Measurements from ENCODE around the gene MALAT1. TPM values are rescaled to one million over a fixed set of nuclear protein-coding genes. Genes with fewer than 3 reads are reported as not detected.
"Not testable (repeated sequence)": the region's sequence is repeated elsewhere in the genome, so short reads cannot be mapped to it uniquely, and the experiment has no call there.

MALAT1 gene
- total RNA-seq, 1 donor from 2014 or later, result 5,781 TPM

DNA sequence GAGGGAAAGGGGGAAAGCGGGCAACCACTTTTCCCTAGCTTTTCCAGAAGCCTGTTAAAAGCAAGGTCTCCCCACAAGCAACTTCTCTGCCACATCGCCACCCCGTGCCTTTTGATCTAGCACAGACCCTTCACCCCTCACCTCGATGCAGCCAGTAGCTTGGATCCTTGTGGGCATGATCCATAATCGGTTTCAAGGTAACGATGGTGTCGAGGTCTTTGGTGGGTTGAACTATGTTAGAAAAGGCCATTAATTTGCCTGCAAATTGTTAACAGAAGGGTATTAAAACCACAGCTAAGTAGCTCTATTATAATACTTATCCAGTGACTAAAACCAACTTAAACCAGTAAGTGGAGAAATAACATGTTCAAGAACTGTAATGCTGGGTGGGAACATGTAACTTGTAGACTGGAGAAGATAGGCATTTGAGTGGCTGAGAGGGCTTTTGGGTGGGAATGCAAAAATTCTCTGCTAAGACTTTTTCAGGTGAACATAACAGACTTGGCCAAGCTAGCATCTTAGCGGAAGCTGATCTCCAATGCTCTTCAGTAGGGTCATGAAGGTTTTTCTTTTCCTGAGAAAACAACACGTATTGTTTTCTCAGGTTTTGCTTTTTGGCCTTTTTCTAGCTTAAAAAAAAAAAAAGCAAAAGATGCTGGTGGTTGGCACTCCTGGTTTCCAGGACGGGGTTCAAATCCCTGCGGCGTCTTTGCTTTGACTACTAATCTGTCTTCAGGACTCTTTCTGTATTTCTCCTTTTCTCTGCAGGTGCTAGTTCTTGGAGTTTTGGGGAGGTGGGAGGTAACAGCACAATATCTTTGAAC, 6.8 kb downstream of the MALAT1 start:
- ATAC-seq (no peak), DNase-seq (ENCODE audit: missing footprints) (no peak)
- intact Hi-C loops (cut with DNase I), result loop anchor here (5.0 kb wide), 1 partner anchor 33 kb away; no protein-coding TSS in a partner anchor

DNA sequence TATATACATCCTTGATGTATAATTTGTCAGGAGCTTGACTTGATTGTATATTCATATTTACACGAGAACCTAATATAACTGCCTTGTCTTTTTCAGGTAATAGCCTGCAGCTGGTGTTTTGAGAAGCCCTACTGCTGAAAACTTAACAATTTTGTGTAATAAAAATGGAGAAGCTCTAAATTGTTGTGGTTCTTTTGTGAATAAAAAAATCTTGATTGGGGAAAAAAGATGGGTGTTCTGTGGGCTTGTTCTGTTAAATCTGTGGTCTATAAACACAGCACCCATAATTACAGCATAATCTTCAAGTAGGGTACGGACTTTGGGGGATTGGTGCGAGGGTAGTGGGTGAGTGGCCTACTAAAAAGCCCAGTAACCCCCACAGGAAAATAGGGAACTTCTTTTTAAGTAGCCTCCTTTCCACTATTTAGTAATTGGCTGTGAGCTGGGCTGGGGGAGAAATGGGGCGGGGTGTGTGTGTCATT, 7.5 kb downstream of the MALAT1 start:
- no peak for ATAC-seq
- intact Hi-C loops (cut with DNase I), result loop anchor here (5.0 kb wide), 1 partner anchor 34 kb away; no protein-coding TSS in a partner anchor
- no peak for DNase-seq (ENCODE audit: missing footprints)

DNA sequence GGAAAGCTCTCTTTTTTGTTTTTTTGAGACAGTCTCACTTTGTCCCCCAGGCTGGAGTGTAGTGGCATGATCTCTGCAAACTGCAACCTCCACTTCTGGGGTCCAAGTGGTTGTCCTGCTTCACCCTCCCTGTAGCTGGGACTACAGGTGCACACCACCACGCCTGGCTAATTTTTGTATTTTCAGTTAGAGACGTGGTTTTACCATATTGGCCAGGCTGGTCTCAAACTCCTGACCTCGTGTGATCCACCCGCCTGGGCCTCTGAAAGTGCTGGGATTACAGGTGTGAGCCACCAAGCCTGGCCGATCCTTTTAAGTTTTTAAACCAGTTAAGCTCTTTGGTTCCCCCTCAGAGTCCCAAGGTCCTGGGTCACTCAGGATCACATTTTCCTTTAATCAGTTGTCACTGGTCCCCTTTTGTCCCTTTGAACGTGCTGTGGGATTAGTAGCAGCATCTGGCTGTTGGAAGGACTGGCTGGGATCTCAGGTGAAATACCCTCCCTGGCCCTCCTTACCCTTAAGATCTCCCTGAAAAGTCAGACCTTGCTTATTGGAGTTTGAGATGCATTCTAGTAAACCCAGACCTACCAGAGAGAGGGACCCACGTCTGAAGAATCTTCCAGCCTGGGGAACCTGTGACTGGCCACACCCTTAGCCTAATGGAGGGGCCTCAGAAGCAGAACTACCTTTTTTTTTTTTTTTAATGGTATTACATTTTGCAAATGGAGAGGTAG, 8.1 kb downstream of the MALAT1 start:
- DNase-seq (ENCODE audit: missing footprints) (no peak), ATAC-seq (peak; percentile 8)
- intact Hi-C loops (cut with DNase I), result loop anchor here (1.0 to 5.0 kb wide), 2 partner anchors 35 to 125 kb away; partner anchors contain the start of gene SLC25A45

DNA sequence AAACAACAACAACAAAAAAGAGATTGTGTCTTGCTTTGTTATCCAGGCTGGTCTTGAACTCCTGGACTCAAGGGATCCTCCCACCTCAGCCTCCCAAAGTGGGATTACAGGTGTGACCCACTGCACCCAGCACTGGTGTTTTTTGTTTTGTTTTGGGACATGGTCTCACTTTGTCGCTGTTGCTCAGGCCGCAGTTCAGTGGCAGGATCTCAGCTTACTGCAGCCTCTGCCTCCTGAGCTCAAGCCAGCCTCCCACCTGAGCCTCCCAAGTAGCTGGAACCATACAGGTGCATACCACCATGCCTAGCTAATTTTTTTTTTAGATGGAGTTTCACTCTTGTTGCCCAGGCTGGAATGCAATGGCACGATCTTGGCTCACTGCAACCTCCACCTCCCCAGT, 13.5 kb downstream of the MALAT1 start:
- intact Hi-C loops (cut with DNase I); ATAC-seq; DNase-seq (ENCODE audit: missing footprints): not testable (repeated sequence)

DNA sequence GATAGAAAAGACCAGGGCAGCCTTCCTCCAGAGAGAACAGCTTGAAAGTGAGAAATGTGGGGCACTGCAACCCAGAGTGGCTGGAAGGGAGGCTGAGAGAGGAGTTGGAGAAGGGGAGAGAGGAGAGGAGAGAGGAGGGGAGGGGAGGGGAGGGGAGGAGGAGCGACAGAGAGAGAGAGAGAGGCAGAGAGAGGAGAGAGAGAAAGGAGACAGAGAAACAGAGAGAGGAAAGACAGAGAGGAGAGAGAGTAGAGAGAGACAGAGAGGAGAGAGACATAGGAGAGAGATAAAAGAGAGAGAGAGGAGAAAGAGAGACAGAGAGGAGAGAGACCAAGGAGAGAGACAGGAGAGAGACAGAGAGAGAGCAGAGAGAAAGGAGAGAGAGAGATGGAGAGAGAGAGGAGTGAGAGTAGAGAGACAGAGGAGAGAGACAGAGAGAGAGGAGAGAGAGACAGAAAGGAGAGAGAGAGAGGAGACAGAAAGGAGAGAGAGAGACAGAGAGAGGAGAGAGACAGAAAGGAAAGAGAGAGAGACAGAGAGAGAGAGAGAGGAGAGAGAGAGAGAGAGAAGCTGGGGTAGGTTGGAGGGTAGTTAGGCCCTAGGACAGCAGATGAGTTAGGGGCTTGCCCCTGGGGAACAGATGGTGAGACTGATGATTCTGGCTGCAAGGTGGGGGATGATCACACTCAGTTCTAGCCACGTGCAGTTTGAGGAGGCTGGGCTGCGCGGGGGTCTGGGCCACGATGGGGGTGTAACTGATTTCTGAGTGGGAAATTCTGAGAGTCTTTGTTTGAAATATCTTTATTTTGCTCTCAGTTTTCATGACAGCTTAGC, 17.5 kb downstream of the MALAT1 start:
- intact Hi-C loops (cut with DNase I), result no loop called here

DNA sequence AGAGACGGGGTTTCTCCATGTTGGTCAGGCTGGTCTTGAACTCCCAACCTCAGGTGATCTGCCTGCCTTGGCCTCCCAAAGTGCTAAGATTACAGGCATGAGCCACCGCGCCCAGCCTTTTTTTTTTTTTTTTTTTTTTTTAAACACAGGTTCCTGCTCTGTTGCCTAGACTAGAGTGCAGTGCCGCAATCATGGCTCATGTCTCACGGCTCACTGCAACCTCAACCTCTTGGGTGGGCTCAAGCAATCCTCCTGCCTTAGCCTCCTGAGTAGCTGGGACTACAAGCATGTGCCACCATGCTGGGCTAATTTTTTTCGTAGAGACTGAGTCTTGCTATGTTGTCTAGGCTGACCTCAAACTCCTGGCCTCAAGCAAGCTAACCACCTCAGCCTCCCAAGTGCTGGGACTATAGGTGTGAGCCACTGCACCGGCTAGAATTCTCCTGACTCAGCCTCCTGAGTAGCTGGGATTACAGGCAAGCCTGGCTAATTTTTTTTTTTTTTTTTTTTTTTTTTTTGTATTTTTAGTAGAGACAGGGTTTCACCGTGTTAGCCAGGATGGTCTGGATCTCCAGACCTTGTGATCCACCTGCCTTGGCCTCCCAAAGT, 20.2 kb downstream of the MALAT1 start:
- intact Hi-C loops (cut with DNase I); DNase-seq (ENCODE audit: missing footprints); ATAC-seq: not testable (repeated sequence)

More for the DNA sequence above, 17.5 kb downstream of the MALAT1 start:
- ATAC-seq (peak; percentile 14), DNase-seq (ENCODE audit: missing footprints) (no peak)

DNA sequence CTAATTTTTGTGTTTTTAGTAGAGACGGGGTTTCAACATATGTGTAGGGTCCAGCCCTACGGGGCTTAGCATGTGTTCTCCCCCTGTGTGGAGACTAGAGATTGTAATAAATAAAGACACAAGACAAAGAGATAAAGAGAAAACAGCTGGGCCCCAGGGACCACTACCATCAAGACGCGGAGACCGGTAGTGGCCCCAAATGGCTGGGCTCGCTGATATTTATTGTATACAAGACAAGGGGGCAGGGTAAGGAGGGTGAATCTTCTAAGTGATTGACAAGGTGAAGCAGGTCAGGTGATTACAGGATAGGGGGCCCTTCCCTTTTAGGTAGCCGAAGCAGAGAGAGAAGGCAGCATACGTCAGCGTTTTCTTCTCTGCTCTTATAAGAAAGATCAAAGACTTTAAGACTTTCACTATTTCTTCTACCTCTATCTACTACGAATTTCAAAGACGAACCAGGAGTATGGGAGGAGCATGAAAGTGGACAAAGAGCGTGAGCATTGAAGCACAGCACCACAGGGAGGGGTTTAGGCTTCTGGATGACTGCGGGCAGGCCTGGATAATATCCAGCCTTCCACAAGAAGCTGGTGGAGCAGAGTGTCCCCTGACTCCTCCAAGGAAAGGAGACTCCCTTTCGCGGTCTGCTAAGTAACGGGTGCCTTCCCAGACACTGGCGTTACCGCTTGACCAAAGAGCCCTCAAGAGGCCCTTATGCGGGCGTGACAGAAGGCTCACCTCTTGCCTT, 23.1 kb downstream of the MALAT1 start:
- intact Hi-C loops (cut with DNase I); DNase-seq (ENCODE audit: missing footprints); ATAC-seq: not testable (repeated sequence)

DNA sequence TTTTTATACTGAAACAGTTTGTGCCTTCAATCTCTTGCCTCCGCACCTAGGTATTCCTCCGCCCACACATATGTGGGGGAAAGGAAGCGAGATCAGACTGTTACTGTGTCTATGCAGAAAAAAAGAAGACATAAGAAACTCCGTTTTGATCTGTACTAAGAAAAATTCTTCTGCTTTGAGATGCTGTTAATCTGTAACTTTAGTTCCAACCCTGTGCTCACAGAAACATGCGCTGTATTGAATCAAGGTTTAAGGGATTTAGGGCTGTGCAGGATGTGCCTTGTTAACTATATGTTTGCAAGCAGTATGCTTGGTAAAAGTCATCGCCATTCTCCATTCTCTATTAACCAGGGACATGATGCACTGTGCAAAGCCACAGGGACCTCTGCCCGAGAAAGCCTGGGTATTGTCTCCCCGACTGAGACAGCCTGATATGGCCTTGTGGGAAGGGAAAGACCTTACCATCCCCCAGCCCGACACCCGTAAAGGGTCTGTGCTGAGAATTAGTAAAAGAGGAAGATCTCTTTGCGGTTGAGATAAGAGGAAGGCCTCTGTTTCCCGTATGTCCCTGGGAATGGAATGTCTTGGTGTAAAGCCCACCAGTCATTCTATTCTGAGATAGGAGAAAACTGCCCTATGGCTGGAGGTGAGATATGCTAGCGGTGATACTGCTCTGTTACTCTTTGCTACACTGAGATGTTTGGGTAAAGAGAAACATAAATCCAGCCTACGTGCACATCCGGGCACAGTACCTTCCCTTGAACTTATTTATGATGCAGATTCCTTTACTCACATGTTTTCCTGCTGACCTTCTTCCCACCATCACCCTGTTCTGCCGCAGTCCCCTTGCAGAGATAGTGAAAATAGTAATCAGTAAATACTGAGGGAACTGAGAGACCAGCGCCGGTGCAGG, 24.1 kb downstream of the MALAT1 start:
- DNase-seq (ENCODE audit: missing footprints); intact Hi-C loops (cut with DNase I); ATAC-seq: not testable (repeated sequence)

DNA sequence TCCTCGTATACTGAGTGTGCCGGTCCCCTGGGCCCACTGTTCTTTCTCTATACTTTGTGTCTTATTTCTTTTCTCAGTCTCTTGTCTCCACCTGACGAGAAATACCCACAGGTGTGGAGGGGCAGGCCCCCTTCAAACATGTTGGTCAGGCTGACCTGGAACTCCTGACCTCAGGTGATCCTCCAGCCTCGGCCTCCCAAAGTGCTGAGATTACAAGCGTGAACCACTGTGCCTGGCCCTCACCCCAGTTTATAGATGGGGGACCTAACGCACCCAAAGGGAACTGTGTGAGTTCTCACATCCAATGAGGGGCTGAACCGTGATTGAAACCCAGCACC, 24.8 kb downstream of the MALAT1 start:
- ATAC-seq; intact Hi-C loops (cut with DNase I): not testable (repeated sequence)
- peak; percentile 68 for DNase-seq (ENCODE audit: missing footprints)

DNA sequence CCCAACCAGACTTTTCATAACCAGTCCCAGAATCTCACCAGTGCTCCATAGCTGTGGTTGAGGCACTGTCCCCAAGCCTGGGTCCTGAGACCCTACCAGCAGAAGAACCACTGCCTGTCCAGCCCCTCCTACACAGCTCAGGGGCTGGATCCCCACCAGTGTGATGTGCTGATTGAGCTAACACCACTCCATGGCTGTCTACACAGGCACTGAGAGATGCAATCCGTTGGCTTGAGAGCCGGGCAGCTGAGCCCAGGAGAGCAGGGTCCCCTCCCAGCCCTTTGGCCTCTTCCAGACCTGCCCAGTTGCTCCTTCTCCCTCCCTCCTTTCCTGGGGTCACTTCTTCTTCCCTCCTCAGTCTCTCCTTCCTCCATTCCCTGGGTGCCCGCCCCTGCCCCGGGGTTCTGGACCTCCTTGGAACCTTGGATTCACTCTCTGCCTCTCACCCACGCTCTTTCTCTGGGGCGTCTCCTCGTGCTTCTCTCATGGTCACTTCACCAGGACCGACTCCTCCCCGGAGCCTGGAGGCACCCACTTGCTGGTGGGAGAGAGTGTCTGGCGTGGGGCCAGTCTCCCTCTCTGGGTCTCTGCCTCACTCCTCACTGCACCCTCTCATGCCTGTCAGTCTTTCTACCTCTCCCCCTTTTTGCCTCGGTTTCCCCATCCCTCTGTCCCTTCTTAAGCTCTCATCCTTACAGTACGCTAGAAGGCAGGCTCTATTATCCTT, 25.3 kb downstream of the MALAT1 start:
- intact Hi-C loops (cut with DNase I), result no loop called here
- DNase-seq (ENCODE audit: missing footprints), result peak; percentile 78
- ATAC-seq, result peak; percentile 30

DNA sequence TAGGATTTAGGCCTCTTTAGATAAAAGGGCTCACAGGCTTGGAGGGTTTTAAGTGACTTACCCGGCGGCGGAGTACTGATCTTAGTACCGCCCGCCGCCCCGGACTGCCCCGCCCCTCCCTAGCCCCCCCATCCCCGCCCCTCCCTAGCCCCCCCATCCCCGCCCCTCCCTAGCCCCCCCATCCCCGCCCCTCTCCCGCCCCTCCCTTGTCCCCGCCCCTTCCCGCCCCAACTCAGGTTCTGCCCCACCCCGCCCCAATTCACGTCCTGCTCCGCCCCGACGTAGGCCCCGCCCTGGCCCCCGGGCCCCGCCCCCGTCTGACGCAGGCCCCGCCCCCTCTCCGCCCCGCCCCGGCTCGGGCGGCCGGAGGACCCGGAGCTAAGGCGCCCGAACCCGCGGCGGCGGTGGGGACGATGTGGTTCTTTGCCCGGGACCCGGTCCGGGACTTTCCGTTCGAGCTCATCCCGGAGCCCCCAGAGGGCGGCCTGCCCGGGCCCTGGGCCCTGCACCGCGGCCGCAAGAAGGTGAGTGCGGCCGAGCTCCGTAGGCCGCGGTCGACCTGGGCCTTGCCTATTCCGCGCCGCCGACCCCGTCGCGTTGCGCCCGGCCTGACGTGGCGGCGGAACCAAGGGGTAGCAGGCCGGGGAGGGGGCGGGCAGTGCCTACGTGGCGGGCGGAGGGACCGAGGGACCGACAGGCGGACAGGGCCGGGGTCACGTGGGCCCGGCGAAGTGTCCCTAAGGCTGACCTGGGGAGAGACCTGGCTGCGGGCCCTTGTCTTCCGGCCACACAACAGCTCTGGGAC, 26.1 kb downstream of the MALAT1 start, which contains the start of gene SCYL1:
TSS of gene SCYL1 (plus strand) at position 343 of the 805 bp plus-strand sequence. CDS start at position 414, 71 bp downstream.
- ATAC-seq (peak; percentile 93), DNase-seq (ENCODE audit: missing footprints) (peak; percentile 91)
- intact Hi-C loops (cut with DNase I), result no loop called here

DNA sequence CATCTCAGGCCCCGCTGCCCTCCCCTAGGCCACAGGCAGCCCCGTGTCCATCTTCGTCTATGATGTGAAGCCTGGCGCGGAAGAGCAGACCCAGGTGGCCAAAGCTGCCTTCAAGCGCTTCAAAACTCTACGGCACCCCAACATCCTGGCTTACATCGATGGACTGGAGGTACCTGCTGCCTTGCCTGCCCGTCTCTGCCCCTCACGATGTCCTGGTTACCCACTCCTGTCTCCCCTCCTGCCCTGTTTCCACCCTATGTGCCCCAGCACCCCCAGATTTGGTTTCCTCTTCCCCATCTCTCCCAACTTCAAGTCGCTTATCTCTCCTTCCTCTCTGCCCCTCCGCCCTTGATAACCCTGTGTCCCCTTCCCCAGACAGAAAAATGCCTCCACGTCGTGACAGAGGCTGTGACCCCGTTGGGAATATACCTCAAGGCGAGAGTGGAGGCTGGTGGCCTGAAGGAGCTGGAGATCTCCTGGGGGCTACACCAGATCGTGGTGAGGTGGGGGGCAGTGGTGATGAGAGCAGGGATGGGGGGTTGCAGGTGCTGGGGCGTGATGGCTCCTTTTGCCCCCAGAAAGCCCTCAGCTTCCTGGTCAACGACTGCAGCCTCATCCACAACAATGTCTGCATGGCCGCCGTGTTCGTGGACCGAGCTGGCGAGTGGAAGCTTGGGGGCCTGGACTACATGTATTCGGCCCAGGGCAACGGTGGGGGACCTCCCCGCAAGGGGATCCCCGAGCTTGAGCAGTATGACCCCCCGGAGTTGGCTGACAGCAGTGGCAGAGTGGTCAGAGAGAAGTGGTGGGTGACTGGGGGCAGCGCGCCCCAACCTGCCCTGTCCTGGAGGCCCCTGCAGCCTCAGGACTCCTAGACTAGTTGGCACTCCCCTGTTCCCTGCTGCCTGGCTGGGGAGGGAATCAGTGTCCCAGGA, 27.0 kb downstream of the MALAT1 start:
- intact Hi-C loops (cut with DNase I), result no loop called here
- DNase-seq (ENCODE audit: missing footprints) (no peak), ATAC-seq (no peak)

DNA sequence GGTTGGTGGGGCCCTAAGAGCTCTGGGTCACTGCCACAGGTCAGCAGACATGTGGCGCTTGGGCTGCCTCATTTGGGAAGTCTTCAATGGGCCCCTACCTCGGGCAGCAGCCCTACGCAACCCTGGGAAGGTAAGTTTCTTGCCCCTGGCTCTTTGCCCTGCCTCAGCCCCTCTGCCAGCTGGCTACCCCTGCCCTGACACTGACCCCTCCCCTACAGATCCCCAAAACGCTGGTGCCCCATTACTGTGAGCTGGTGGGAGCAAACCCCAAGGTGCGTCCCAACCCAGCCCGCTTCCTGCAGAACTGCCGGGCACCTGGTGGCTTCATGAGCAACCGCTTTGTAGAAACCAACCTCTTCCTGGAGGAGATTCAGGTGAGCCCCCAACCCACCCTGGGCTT, 27.9 kb downstream of the MALAT1 start:
- DNase-seq (ENCODE audit: missing footprints), result no peak
- ATAC-seq, result no peak
- intact Hi-C loops (cut with DNase I), result no loop called here

DNA sequence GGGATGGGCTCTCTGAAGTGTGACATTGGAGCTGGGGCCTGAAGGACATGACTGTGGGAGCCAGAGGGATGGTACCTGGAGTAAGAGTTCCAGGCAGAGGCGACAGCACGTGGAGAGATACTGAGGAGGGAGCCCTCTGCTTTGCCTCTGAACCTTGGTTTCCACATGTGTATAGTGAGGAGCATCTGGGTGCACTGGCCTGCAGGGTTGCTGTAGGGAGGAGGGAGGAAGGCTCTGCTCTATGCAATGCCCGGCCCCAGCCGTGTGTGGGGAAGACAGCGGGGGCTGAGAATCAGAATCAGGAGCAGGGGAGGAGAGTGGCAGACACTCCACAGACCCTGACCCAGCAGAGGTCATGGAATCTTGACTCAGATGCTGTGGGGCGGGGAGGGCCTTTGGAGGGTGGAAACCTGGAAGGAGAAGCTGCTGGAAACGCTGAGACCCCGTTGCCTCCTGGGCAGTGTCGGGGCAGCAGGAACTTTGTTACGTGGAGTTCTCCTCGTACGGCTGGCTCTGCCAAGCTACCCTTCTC, 30.0 kb downstream of the MALAT1 start:
- intact Hi-C loops (cut with DNase I), result no loop called here
- no peak for ATAC-seq
- no peak for DNase-seq (ENCODE audit: missing footprints)

Data from Right ventricle myocardium inferior (tissue), 1 donor.